ENCODE data around the gene SNAP29.
"Not testable (repeated sequence)": the region's sequence is repeated elsewhere in the genome, so short reads cannot be mapped to it uniquely, and the experiment has no call there.

Gene SNAP29

GRCh38 chr22:20836987-20837823 lies 21.6 kb upstream of the SNAP29 start:
- Histone ChIP-seq H3K4me3 (ENCODE audit: low read depth, low read length) (no peak overlapping the region), H3K4me1 (ENCODE audit: control insufficient read depth, insufficient read depth, low read length, unreplicated experiment) (no peaks in the 10 kb centered on the region), H2AFZ (ENCODE audit: low read length, unreplicated experiment) (no peak overlapping the region), H3K27me3 (ENCODE audit: insufficient read depth, low read length) (no peaks in the 10 kb centered on the region), H3K27ac (ENCODE audit: low read depth, low read length) (no peak overlapping the region), H3K36me3 (ENCODE audit: insufficient read depth, low read length) (no peaks in the 10 kb centered on the region), H3K79me2 (ENCODE audit: control insufficient read depth, insufficient read depth, low read length, unreplicated experiment) (peaks cover 7% of the 10 kb centered on the region)

DNA sequence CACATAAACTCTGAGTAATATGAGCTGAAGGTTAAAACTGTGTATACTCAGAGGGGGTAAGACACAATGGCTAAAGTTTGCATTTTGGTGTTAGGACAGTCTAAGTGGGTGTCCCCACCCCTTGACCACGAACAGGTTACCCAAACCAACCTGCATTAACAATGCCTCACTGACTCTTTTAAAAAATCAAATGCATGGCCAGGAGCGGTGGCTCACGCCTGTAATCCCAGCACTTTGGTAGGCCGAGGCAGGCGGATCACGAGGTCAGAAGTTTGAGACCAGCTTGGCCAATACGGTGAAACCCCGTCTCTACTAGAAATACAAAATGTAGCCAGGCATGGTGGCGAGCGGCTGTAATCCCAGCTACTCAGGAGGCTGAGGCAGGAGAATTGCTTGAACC lies 19.5 kb upstream of the SNAP29 start:
- not testable (repeated sequence) for H3K4me3 ChIP-seq (ENCODE audit: low read depth, low read length); H3K27me3 ChIP-seq (ENCODE audit: insufficient read depth, low read length); H3K4me1 ChIP-seq (ENCODE audit: control insufficient read depth, insufficient read depth, low read length, unreplicated experiment); H3K36me3 ChIP-seq (ENCODE audit: insufficient read depth, low read length); H2AFZ ChIP-seq (ENCODE audit: low read length, unreplicated experiment); H3K27ac ChIP-seq (ENCODE audit: low read depth, low read length)
- H3K79me2 ChIP-seq (ENCODE audit: control insufficient read depth, insufficient read depth, low read length, unreplicated experiment) = peaks cover 10% of the 10 kb centered on the region

DNA sequence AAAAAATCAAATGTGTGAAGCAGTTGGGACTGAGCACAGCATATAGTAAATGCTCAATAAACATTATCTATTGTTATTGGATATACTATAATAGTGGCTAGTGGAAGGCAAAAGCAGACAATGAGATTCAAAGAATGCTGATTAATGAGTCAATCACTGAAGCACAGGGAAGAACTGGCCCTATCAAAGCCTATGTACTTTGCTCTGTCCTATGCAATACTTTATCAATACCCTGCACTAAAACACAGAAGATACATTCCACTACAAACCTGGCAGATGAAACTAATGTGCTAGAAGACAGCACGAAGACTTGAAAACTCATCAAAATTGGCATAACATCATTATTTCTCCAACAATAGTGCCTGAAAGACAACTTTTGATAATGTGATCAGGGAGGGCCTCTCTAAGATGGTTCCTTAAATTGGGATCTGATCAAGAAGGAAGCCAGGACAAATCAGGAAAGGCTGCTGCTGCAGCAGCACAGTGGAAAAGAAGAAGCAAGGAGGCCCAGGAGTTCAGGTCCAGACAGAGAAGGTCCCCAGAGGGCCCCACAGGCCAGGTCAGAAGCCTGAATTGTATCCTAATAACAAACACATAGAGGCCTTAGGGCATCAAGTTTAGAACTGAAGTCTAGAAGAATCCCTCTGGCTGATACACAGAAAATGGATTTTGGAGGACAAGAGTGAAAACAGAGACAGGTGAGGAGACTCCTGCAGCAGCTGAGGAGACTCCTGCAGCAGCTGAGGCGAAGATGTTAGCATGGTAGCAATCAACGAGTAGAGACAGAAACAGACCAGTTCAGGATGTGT lies 18.8 kb upstream of the SNAP29 start:
- Histone ChIP-seq H3K4me1 (ENCODE audit: control insufficient read depth, insufficient read depth, low read length, unreplicated experiment) (no peaks in the 10 kb centered on the region), H3K36me3 (ENCODE audit: insufficient read depth, low read length) (no peaks in the 10 kb centered on the region), H3K27me3 (ENCODE audit: insufficient read depth, low read length) (no peaks in the 10 kb centered on the region), H3K79me2 (ENCODE audit: control insufficient read depth, insufficient read depth, low read length, unreplicated experiment) (peaks cover 10% of the 10 kb centered on the region), H2AFZ (ENCODE audit: low read length, unreplicated experiment) (no peak overlapping the region), H3K27ac (ENCODE audit: low read depth, low read length) (no peak overlapping the region), H3K4me3 (ENCODE audit: low read depth, low read length) (no peak overlapping the region)

- H3K4me3 ChIP-seq (ENCODE audit: low read depth, low read length) = no peak overlapping the region
- no peak overlapping the region for H2AFZ ChIP-seq (ENCODE audit: low read length, unreplicated experiment)
- no peaks in the 10 kb centered on the region for H3K4me1 ChIP-seq (ENCODE audit: control insufficient read depth, insufficient read depth, low read length, unreplicated experiment)
- H3K36me3 ChIP-seq (ENCODE audit: insufficient read depth, low read length) = no peaks in the 10 kb centered on the region
- peaks cover 10% of the 10 kb centered on the region for H3K79me2 ChIP-seq (ENCODE audit: control insufficient read depth, insufficient read depth, low read length, unreplicated experiment)
- no peak overlapping the region for H3K27ac ChIP-seq (ENCODE audit: low read depth, low read length)
- H3K27me3 ChIP-seq (ENCODE audit: insufficient read depth, low read length) = no peaks in the 10 kb centered on the region
These were observed 18.0 kb upstream of the SNAP29 start for GRCh38 chr22:20840646-20841371.

DNA sequence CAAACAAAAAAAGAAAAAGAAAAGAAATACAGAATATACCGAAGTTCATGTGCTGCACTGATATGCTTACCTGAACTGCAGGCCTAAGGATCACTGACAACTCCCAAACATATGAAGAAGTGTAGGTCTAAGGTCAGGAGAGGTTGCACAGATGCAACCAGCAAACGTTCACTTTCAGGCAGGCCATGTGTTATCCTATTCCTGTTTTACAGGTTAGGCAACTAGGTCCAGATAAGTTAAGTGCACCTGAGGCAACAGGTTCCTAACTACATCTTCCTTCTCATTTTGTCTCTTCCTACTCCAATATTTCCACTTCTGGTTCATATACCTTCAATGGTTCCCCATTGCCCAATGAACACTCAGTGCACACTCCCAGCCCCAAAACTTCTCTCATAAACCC lies 15.3 kb upstream of the SNAP29 start:
- Histone ChIP-seq H2AFZ (ENCODE audit: low read length, unreplicated experiment) (no peak overlapping the region), H3K79me2 (ENCODE audit: control insufficient read depth, insufficient read depth, low read length, unreplicated experiment) (peaks cover 18% of the 10 kb centered on the region), H3K27ac (ENCODE audit: low read depth, low read length) (no peak overlapping the region), H3K36me3 (ENCODE audit: insufficient read depth, low read length) (no peaks in the 10 kb centered on the region), H3K27me3 (ENCODE audit: insufficient read depth, low read length) (no peaks in the 10 kb centered on the region), H3K4me1 (ENCODE audit: control insufficient read depth, insufficient read depth, low read length, unreplicated experiment) (no peaks in the 10 kb centered on the region), H3K4me3 (ENCODE audit: low read depth, low read length) (no peak overlapping the region)

DNA sequence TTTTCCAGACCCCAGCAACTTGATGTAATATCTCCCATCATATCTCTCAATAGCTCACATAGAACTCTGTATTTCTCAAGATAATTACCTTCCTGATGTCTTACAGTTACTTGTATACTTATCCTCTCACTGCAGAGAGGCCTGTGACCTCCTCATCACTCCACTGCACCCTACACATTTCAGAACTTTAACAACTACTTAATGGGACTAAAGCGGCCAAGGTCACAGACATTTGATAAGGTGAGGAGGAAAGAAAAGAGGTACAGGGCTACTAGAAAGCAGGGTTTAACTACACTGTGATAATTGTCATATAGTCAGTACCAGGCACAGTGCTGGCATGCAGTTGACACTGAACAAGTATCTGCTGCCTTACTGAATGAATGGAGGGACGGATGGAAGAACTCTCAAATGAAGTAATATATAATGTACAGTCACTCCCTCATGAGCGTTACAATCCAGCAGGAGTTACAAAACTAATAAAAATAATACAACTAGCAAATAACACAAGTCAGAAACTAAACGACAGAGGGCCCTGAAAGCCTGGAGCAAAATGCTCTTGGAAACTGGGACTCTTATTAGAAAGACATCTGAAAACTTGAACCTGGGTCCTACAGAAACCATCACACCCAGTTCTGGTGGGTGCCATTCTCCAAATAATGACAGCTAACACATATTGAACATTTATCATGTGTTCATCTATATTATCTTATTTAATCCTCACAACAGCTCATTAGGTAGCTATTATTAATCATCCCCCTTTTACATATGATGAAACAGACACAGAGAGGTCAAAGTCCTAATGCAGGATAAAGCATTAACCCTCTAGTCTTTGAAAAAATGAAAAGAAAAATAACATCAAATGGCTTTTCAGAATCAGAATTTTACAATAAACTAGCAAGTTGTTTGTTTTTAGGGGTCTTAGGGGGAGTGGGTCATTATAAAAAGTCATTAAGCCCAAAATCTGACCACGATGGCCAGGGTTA lies 14.5 kb upstream of the SNAP29 start:
- Histone ChIP-seq H3K27me3 (ENCODE audit: insufficient read depth, low read length) (no peaks in the 10 kb centered on the region), H3K36me3 (ENCODE audit: insufficient read depth, low read length) (no peaks in the 10 kb centered on the region), H3K4me1 (ENCODE audit: control insufficient read depth, insufficient read depth, low read length, unreplicated experiment) (no peaks in the 10 kb centered on the region), H3K27ac (ENCODE audit: low read depth, low read length) (no peak overlapping the region), H3K4me3 (ENCODE audit: low read depth, low read length) (no peak overlapping the region), H2AFZ (ENCODE audit: low read length, unreplicated experiment) (no peak overlapping the region), H3K79me2 (ENCODE audit: control insufficient read depth, insufficient read depth, low read length, unreplicated experiment) (peaks cover 20% of the 10 kb centered on the region)

- Histone ChIP-seq H3K36me3 (ENCODE audit: insufficient read depth, low read length) (no peaks in the 10 kb centered on the region), H3K27me3 (ENCODE audit: insufficient read depth, low read length) (no peaks in the 10 kb centered on the region), H3K4me1 (ENCODE audit: control insufficient read depth, insufficient read depth, low read length, unreplicated experiment) (no peaks in the 10 kb centered on the region), H3K27ac (ENCODE audit: low read depth, low read length) (no peak overlapping the region), H3K4me3 (ENCODE audit: low read depth, low read length) (no peak overlapping the region), H3K79me2 (ENCODE audit: control insufficient read depth, insufficient read depth, low read length, unreplicated experiment) (peaks cover 19% of the 10 kb centered on the region), H2AFZ (ENCODE audit: low read length, unreplicated experiment) (no peak overlapping the region)
These were observed 11.4 kb upstream of the SNAP29 start for GRCh38 chr22:20847318-20847822.

GRCh38 chr22:20852076-20852475 lies 6.7 kb upstream of the SNAP29 start:
- H2AFZ ChIP-seq (ENCODE audit: low read length, unreplicated experiment) = no peak overlapping the region
- no peak overlapping the region for H3K4me3 ChIP-seq (ENCODE audit: low read depth, low read length)
- H3K79me2 ChIP-seq (ENCODE audit: control insufficient read depth, insufficient read depth, low read length, unreplicated experiment) = peaks cover 36% of the 10 kb centered on the region
- H3K36me3 ChIP-seq (ENCODE audit: insufficient read depth, low read length) = no peaks in the 10 kb centered on the region
- no peak overlapping the region for H3K27ac ChIP-seq (ENCODE audit: low read depth, low read length)
- H3K27me3 ChIP-seq (ENCODE audit: insufficient read depth, low read length) = no peaks in the 10 kb centered on the region
- peaks cover 5% of the 10 kb centered on the region for H3K4me1 ChIP-seq (ENCODE audit: control insufficient read depth, insufficient read depth, low read length, unreplicated experiment)

GRCh38 chr22:20852503-20852902 lies 6.3 kb upstream of the SNAP29 start:
- peaks cover 9% of the 10 kb centered on the region for H3K4me1 ChIP-seq (ENCODE audit: control insufficient read depth, insufficient read depth, low read length, unreplicated experiment)
- H3K27ac ChIP-seq (ENCODE audit: low read depth, low read length) = no peak overlapping the region
- peaks cover 38% of the 10 kb centered on the region for H3K79me2 ChIP-seq (ENCODE audit: control insufficient read depth, insufficient read depth, low read length, unreplicated experiment)

More at GRCh38 chr22:20852503-20852902, 6.3 kb upstream of the SNAP29 start:
- no peak overlapping the region for H2AFZ ChIP-seq (ENCODE audit: low read length, unreplicated experiment)
- no peaks in the 10 kb centered on the region for H3K27me3 ChIP-seq (ENCODE audit: insufficient read depth, low read length)
- H3K4me3 ChIP-seq (ENCODE audit: low read depth, low read length) = no peak overlapping the region
- H3K36me3 ChIP-seq (ENCODE audit: insufficient read depth, low read length) = no peaks in the 10 kb centered on the region
